ENCODE measurements around the gene PHACTR4.
"Not testable (repeated sequence)": the region's sequence is repeated elsewhere in the genome, so short reads cannot be mapped to it uniquely, and the experiment has no call there.

Gene PHACTR4

DNA sequence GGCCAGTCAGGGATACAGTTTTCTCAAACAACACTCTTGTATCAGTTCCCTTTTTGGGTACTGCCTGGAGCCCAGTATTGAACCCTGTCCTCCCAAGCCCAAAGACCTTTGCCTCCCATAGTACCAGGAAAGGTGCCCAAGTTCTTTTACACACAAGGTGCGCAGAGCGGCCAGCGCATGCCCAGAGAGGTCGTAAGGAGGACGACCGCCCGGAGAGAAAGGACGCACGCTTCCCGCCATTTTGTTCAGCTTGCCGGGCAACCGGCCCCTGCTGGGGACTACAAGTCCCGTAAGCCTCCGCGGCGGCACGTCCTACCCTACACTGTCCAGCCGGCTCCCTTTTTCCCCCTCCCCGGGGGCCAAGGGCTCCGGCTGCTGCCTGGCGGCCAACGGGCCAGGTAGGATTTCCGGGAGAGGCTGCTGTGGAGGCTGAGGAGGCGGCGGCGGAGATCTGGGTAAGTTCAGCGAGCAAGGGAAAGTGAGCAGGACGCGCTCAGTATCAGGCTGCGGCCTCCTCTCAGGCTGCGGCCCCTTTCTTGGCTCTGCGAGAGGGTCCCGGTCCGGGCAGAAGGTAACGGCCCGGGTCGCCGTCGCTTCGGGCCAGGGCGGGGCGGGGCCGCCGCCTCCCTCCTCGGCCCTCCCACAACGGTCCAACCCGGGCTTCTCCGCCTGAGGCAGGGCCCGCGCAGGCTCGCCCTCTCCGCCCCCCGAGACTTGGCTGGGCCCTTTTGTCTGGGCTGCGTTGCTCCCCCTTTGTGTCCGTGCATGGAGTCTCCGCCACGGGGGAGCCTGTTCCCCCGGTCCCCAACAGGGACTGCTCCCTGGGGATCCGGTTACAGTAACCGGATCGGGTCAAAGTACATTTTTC is at the start of gene PHACTR4:
PHACTR4 (plus strand) TSS at position 370 of the 868 bp plus-strand sequence. CDS start 37,708 bp downstream, outside the sequence.
- DNase-seq, result peak; percentile 97

DNA sequence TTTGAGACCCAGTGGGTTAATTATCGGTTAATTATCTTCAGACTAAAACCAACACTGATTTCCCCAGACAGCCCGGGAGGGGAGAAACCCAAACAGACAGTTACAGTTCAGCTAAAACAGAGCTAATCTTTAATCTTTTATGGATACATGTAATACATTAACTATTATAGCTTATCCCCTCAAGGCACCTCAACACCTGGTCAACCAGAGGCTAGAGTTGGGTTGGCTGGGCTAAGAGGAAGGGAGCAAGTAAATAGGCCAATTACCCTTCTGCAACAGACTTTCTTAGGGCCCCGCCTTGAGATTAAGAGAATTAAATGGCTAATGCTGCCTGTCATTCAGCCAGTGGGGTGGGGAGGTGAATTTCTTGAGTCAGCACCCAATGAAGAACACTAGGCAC is 47.3 kb upstream of the PHACTR4 start:
- no peak for DNase-seq

DNA sequence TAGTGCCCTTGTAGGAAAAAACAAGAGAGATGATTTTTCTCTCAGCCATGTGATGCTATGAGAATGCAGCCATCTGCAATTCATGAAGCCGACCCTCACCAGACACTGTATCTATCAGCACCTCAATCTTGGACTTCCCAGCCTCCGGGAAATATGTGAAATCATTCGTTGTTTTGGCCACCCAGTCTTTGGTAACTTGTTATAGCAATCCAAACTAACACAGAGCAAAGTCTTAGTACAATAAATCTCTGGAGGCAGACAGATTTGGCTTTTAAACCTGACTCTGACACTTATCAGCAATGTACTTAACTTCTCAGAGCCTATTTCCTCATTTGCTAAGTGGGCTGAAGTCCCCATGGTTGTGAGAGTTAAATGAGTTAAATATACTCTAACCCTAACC is 45.8 kb upstream of the PHACTR4 start:
- no peak for DNase-seq

DNA sequence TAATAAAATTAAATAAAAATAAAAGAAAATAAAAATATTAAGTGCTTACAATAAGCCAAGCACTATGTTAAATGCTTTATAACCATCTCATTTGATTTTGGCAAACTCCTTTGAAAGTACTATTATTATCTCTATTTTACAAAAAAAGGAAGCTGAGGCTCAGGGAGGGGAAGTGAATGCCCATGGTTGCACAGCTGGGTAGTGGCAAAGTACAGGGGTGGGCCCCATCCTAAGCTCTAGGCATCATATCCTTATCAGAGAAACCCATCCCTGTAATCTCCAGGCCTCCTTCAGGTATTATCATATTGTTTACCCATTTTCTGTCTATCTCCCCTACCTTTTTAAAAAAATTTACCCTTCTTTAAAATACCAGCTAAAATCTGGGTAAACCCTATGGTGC is 43.0 kb upstream of the PHACTR4 start:
- DNase-seq, result no peak

DNA sequence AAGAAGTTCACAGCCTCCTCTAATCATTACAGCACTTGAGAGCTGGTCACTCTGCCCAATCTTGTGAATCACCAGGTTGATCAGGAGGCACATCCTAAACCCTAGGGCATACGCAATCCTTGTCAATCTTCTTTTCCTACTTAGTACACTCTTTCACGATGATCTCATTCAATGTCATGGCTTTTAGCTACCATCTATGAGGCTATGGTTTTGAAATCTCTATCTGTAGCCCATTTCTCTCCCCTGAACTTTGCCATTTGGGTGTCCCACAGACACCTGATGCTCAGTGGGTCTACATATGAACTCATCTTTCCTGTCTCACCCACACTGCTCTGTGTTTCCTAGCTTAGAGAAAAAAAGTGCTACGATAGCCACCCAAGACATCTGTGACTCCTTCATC is 42.6 kb upstream of the PHACTR4 start:
- no peak for DNase-seq

DNA sequence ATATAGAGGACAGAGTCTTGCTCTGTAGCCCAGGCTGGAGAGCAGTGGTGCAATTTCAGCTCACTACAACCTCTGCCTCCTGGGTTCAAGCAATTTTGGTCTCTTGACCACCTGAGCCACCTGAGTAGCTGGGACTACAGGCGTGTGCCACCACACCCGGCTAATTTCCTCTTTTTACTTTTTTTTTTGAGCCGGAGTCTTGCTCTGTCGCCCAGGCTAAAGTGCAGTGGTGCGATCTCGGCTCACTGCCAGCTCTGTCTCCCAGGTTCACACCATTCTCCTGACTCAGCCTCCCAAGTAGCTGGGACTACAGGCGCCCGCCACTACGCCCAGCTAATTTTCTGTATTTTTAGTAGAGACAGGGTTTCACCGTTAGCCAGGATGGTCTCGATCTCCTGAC is 42.1 kb upstream of the PHACTR4 start:
- not testable (repeated sequence) for DNase-seq

DNA sequence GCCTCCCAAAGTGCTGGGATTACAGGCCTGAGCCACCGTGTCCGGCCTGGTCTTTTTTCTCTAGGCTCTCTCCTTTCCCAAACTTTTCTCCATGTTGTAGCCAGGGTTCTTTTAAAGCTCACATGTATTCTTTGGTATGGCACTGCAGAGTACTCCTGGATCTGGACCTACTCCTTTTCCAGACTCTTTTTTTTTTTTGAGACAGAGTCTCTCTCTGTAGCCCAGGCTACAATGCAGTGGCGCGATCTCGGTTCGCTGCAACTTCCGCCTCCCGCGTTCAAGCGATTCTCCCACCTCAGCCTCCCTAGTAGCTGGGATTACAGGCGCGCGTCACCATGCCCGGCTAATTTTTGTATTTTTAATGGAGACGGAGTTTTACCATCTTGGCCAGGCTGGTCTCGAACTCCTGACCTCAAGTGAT is 41.3 kb upstream of the PHACTR4 start:
- DNase-seq, result no peak

DNA sequence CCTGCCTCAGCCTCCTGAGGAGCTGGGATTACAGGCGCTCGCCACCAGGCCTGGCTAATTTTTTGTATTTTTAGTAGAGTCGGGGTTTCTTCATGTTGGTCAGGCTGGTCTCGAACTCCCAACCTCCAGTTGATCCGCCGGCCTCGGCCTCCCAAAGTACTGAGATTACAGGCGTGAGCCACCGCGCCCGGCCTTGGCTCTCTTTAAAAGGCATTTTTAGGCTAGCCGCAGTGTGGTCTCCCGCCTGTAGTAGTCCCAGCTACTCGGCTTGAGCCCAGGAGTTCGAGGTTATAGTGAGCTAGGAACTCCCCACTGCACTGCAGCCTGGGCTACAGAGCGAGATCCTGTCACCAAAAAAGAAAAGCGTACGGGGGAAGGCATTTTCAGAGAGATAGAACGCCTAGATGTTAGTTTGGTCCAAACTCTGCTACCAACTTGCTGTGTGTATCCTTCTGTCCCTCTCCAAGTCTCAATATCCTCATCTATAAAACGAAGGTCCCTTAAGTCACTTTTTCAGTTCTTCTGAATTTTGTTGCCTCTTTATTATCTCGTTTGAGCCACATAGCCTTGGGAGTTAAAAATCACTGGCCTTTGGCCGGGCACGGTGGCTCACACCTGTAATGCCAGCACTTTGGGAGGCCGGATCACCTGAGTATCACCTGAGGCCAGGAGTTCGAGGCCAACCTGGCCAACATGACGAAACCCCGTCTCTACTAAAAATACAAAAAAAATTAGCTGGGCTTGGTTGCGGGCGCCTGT is 40.0 kb upstream of the PHACTR4 start:
- no peak for DNase-seq

DNA sequence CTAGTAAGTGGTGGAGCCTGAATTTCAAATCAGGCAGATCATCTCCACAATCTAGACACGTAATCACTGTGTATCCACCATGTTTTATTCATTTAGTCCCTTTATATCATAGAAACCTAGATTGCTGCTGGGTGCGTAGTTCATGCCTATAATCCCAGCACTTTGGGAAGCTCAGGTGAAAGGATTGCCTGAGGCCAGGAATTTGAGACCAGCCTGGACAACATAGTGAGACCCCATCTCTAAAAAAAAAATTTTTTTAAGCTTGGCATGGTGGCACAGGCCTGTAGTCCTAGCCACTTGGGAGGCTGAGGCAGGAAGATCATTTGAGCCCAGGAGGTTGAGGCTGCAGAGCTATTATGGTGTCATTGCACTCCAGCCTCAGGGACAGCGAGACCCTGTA is 30.6 kb upstream of the PHACTR4 start:
- no peak for DNase-seq

DNA sequence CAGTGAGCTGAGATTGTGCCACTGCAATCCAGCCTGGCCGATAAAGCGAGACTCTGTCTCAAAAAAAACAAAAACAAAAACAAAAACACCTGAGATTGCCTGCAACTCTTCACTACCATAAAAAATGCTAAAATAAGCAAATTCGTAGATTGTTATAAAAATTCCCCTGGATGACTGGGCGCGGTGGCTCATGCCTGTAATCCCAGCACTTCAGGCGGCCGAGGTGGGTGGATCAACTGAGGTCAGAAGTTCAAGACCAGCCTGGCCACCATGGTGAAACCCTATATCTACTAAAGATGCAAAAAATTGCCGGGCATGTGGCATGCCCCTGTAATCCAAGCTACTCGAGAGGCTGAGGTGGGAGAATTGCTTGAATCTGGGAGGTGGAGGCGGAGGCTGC is 30.0 kb upstream of the PHACTR4 start:
- DNase-seq, result no peak

DNA sequence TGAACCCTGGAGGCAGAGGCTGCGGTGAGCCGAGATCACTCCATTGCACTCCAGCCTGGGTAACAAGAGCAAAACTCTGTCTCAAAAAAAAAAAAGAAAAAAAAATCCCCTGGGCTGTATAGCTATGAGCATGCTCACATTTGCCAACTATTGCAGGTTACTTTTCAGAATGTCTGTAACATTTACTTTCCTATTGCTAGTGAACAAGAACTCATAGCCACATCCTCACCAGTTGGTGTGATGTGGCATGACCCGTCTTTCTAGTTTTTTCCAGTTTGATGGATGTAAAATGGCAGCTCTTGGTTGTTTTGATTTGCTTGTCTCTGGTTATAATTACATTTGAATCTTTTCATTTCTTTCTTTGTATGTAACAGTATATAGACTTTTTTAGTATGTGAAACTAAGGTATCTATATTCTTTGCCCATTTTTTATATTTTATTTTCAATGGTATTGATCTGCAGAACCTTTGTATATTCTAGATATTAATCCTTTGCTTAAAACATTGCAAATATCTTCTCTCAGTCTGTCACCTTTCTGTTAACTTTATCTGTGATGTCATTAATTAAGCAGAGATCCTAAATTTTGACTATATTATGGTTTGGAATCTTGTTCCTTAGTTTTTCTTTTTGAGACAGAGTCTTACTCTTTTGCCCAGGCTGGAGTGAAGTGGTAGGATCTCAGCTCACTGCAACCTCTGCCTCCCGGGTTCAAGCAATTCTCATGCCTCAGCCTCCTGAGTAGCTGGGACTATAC is 29.1 kb upstream of the PHACTR4 start:
- DNase-seq, result no peak

DNA sequence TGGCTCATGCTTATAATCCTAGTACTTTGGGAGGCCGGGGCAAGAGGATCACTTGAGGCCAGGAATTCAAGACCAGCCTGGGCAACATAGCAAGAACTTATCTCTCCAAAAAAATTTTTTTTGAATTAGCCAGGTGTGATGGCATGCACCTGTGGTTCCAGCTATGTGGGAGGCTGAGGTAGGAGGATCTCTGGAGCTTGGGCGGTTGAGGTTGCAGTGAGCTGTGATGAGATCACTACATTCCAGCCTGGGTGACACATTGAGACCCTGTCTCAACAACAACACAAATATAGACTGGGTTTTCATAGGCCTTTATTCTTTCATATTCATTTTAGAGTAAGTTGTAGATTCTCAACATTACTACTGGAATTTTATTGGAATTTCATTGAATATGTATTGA is 27.9 kb upstream of the PHACTR4 start:
- DNase-seq, result no peak

DNA sequence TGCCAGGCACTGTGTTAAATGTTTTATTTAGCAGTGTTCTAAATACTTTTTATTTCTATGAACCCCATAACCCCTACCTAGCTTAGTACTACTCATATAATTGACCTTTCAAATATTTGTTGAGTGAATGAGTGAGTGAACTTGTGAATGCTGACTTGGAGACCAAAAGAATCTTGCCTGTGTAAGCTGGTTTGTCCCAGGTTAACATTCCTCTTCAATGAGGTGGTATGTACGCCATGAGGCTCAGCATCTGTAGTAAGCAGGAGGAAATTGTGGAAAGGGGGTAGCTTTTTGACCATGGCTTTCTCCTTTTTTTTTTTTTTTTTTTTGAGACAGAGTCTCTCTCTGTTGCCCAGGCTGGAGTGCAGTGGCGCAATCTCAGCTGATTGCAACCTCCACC is 26.1 kb upstream of the PHACTR4 start:
- DNase-seq, result no peak

DNA sequence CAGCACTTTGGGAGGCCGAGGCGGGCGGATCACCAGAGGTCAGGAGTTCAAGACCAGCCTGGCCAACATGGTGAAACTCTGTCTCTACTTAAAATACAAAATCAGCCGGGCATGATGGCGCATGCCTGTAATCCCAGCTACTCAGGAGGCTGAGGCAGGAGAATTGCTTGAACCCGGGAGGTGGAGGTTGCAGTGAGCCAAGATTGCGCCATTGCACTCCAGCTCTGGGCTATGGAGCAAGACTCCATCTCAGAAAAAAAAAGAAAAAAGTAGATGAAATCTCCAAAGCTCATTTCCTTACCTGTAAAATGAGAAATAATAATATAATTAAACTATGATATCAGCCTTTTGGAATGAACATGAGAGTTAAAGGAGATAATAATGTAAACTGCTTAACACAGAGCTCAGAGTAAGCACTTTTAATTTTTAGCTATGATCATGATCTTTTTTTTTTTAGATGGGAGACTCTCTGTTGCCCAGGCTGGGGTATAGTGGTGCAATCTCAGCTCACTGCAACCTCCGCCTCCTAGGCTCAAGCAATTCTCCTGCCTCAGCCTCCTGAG is 16.2 kb upstream of the PHACTR4 start:
- DNase-seq, result not testable (repeated sequence)

DNA sequence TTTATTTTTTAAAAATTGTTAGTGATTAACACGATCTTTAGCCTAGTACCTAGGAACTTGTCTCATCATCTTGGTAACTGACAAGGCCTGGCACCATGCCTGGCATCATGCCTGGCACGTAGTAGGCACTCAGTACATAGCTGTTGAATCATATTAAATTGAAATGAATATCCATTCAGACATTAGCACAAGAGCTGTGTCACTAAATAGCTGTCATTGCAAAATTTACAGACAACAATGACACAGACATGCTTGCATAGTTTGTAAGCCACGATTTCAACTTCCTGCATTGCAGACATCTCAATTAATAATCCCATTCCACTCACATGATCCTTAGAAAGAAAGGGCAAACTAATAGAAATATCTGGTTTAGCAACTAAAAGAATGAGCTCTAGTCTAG is 15.4 kb upstream of the PHACTR4 start:
- no peak for DNase-seq

DNA sequence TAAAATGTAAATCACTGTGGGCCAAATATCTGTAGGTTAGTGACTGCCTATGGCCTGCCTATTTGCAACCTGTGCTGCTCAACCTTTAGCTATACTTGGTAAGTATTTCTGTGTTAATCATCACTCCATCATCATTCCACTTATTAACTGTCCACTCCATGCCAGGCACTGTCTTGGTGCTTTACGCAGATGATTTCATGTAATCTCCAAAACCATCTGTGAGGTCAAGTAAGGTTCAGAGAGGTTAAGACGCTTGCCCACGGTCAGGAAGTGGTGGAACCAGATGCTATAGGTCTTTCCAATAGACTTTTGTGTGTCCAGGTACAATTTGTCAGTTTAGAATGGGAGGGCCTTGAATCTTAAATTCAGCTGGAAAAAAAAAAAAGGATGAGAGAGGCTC is 10.8 kb upstream of the PHACTR4 start:
- no peak for DNase-seq

DNA sequence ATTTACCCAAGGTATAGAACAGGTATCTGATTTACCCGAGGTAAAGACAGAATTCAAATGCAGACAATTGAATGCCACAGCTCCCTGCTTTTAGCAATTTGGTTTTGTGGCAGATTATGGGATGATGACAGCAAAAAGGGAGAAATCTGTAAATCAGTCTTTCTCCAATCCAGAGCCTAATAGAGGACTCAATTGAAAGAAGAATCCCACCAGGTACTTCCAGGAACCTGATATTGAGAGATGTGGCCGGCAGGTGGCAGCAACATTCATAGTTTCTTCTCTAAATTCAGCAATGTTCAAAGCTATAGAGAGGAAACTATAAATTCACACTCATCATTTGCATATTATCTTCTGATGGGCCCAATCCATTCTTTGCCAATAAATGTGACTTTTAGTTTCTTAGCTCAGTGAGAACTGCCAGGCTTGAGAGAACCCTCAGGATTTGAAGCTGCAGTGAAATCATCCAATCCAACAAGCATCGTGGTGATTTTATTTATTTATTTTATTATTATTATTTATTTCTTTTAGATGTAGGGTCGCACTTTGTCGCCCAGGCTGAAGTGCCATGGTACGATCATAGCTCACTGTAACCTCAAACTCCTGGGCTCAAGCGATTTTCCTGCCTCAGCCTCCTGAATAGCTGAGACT is 9.8 kb upstream of the PHACTR4 start:
- DNase-seq, result no peak

DNA sequence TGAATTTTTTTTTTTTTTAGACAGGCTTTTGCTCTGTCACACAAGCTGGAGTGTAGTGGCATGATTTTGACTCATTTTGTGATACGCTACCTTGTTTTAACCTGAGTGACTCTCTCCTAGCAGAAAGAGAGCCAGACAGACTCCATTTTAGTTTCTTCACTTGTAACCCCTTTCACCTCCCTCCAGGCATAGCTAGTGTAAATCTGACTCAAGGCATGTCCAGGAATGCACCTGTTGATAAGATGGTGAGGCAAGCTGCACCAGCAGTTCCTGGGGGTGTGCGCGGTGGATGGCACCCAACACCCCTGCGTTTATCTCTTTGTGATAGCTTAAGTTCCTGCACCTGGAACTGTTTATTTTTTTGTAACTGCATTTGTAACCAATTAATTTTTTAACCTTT is 4.7 kb upstream of the PHACTR4 start:
- no peak for DNase-seq

DNA sequence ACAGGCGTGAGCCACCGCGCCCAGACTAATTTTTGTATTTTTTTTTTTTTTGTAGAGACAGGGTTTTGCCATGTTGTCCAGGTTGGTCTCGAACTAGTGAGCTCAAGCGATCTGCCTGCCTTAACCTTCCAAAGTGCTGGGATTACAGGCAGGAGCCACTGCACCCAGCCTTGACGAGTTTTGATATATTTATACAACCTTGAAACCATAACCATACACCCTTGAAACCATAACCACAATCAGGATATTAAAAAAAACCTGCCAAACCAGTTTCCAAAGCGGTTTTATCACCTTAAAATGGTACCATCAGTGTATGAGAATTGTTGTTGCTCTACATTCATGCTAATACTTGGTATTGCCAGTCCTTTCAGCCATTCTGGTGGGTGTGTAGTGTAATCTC is 3.7 kb upstream of the PHACTR4 start:
- peak; percentile 46 for DNase-seq

DNA sequence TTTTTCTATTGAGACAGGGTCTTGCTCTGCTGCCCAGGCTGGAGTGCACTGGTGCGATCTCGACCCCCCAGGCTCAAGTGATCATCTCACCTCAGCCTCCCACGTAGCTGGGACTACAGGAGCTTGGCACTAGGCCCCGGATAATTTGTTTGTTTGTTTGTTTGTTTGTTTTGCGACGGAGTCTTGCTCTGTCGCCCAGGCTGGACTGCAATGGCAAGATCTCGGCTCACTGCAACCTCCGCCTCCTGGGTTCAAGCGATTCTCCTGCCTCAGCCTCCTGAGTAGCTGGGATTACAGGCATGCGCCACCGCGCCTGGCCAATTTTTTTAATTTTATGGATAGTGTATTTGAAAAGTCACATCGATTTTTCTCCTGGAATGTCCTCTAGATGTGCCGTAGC is 932 bp upstream of the PHACTR4 start:
- not testable (repeated sequence) for DNase-seq

DNA sequence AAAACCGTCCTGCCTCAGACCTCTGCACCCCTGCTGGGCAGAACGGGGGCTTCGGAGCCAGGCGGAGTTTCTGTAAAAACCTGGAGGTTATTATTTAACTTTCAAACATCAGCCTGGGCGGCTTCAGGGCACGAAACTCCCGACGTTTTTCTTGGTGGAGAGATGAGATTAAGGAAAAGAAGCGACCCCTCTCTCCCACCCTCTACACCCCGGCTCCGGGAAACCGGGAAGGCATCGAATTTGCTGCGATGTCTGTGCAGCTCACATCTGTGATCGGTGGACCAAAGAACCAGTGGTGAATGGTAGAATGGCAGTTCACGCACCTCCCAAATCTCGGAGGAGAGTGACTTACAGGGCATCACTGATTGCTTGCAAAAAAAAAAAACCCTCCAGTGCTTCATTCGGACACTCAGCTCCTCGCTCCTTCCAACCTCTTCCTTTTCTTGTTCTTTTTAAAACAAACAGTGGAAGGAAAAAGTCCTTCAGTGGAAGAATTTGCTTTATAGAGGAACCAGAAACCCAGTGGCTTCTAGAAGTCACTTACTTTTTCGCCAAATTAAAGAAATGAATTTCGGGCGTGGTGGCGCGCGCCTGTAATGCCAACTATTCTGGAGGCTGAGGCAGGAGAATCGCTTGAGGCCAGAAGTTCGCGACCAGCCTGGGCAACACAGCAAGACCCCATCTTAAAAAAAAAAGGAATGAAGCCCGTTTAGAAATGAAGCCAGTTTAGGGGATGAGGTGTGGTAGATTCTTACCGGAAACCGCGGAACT is 884 bp downstream of the PHACTR4 start:
- DNase-seq, result no peak

DNA sequence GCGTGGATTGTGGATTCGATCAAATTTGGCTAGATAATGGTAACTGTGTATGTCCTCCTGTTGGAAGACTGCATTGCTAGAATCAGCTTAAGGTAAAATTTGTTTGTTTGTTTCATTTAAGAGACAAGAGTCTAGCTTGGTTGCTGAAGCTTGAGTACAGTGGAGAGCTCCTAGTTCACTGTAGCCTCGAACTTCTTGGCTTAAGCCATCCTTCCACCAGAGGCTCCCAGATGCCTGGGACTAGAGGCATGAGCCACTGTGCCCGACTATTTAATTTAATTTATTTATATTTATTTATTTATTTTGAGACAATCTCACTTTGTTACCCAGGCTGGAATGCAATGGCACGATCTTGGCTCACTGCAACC is 1.5 kb downstream of the PHACTR4 start:
- DNase-seq, result no peak
